GM18507 (cell line): ENCODE measurements around the gene KCNN1.

Experiments
- DNase-seq: peaks from one replicate; pipeline ENCODE4 v3.0.0; 2011; ENCODE audit warnings: low read depth; ENCODE audit not compliant: insufficient read length; ENCODE audit errors: extremely low spot score
- FAIRE-seq: peaks from 2 replicates; lab custom pipeline; 2011; peaks lifted over from hg19 to GRCh38; lab: Jason Lieb, UNC

Gene KCNN1

GRCh38 chr19:17946965-17947784 is 19.7 kb upstream of the KCNN1 start:
- FAIRE-seq: no peak
- no peak for DNase-seq

GRCh38 chr19:17947815-17948513 is 18.9 kb upstream of the KCNN1 start:
- peak; percentile 73 for FAIRE-seq
- DNase-seq: peak; percentile 100

GRCh38 chr19:17948514-17948900 is 18.4 kb upstream of the KCNN1 start:
- no peak for DNase-seq
- no peak for FAIRE-seq

GRCh38 chr19:17948931-17949930 is 17.7 kb upstream of the KCNN1 start:
- FAIRE-seq (peak; percentile 21), DNase-seq (no peak)

GRCh38 chr19:17949956-17950309 is 17.0 kb upstream of the KCNN1 start:
- no peak for DNase-seq
- FAIRE-seq: no peak

GRCh38 chr19:17950310-17951156 is 16.4 kb upstream of the KCNN1 start:
- FAIRE-seq (peak; percentile 15), DNase-seq (no peak)

GRCh38 chr19:17951157-17951989 is 15.5 kb upstream of the KCNN1 start:
- DNase-seq (no peak), FAIRE-seq (peak; percentile 52)

- FAIRE-seq (no peak), DNase-seq (no peak)
Observed at GRCh38 chr19:17951990-17952976, 14.6 kb upstream of the KCNN1 start.

- no peak for FAIRE-seq
- no peak for DNase-seq
Observed at GRCh38 chr19:17953316-17953801, 13.5 kb upstream of the KCNN1 start.

GRCh38 chr19:17953869-17954268 is 13.0 kb upstream of the KCNN1 start:
- no peak for DNase-seq
- no peak for FAIRE-seq

- FAIRE-seq (no peak), DNase-seq (no peak)
Observed at GRCh38 chr19:17954401-17954800, 12.5 kb upstream of the KCNN1 start.

GRCh38 chr19:17957149-17957849 is 9.6 kb upstream of the KCNN1 start:
- FAIRE-seq: no peak
- DNase-seq: no peak

GRCh38 chr19:17957885-17958284 is 9.0 kb upstream of the KCNN1 start:
- no peak for DNase-seq
- FAIRE-seq: no peak

GRCh38 chr19:17963936-17964691 is 2.8 kb upstream of the KCNN1 start:
- FAIRE-seq (no peak), DNase-seq (no peak)

- DNase-seq (no peak), FAIRE-seq (no peak)
Observed at GRCh38 chr19:17965370-17966128, 1.4 kb upstream of the KCNN1 start.
